SH-SY5Y (cell line): ENCODE measurements around the gene CFAP68.

ENCODE experiments used
- GATA2 ChIP-seq: IDR thresholded peaks from 2 replicates; pipeline ENCODE4 v1.6.1; 2011; ENCODE audit warnings: mild to moderate bottlenecking, low read depth, low read length
- GATA3 ChIP-seq: IDR thresholded peaks from 2 replicates; pipeline ENCODE4 v1.6.1; 2011; ENCODE audit warnings: low read depth, mild to moderate bottlenecking, low read length, moderate library complexity

DNA sequence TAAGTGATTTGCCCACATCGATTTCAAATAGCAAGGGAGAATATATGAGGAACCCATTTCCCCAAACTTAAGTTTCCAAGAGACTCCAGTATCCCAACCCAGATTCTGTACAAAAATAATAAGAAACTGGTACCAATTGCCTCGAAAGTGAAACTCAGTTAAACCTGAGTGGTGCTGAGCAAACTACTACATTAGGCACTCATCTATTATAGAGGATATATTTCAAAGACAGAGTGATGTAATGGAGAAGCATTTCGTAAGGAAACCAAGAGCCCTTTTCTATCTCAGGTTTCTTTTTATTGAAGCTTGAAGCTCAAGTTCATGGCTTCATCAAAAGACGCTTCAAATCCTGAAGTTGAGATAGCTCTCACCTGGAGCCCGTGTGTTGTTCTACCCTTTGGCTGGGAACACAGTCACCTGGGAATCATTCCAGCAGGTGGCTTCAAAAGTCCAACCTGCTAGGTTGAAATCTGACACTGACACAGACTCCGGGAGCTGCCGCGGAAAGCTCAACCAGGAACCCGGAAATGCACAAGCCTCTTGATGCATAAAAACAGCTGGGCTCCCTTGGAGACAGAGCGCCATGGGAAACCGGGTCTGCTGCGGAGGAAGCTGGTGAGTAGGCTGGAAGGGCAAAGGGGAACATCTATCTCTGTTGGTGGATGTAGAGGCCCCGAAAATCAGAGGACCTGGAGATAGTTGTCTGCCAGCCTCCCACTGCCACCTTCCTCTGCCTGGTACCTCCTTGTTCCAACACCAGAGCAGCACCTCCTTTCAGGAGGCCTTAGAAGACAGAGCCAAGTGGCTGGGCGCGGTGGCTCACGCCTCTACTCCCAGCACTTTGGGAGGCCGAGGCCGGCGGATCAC is 39.3 kb downstream of the CFAP68 start, which contains the start of gene C11orf52:
- TF ChIP-seq GATA3 (no peak), GATA2 (no peak)
